Smooth muscle cell (in vitro differentiated cells): ENCODE results near the gene PMS2. TPM values are rescaled to one million over a fixed set of nuclear protein-coding genes. Genes with fewer than 3 reads are reported as not detected.

Experiments
- DNase-seq: peaks from one replicate; lab custom pipeline; 2025; ENCODE audit not compliant: unreplicated experiment; lab: John Stamatoyannopoulos, UW
- H2AFZ ChIP-seq: fragments of 200-600 bp; sonication (generic); 2 replicates; pipeline ENCODE4 v1.6.0; 2016; ENCODE audit warnings: antibody characterized with exemption, low read depth, mild to moderate bottlenecking
- H3F3A ChIP-seq: fragments of 200-600 bp; sonication (generic); 2 replicates; pipeline ENCODE4 v1.6.0; 2017; ENCODE audit warnings: antibody characterized with exemption, low read depth
- H3K27ac ChIP-seq: fragments of 200-600 bp; sonication (generic); 2 replicates; pipeline ENCODE4 v1.5.1; 2016; ENCODE audit warnings: low read depth, mild to moderate bottlenecking
- H3K27me3 ChIP-seq: fragments of 200-600 bp; sonication (generic); 2 replicates; pipeline ENCODE4 v1.6.1; 2016; ENCODE audit warnings: low read depth, mild to moderate bottlenecking
- H3K36me3 ChIP-seq: fragments of 200-600 bp; sonication (generic); 2 replicates; pipeline ENCODE4 v1.5.1; 2016; ENCODE audit warnings: low read depth
- H3K4me1 ChIP-seq: fragments of 200-600 bp; sonication (generic); 2 replicates; pipeline ENCODE4 v1.5.1; 2016; ENCODE audit warnings: low read depth
- H3K4me2 ChIP-seq: fragments of 200-600 bp; sonication (generic); 2 replicates; pipeline ENCODE4 v1.6.0; 2016; ENCODE audit warnings: mild to moderate bottlenecking
- H3K4me3 ChIP-seq: fragments of 200-600 bp; sonication (generic); 2 replicates; pipeline ENCODE4 v1.5.1; 2016; ENCODE audit warnings: mild to moderate bottlenecking
- H3K79me2 ChIP-seq: fragments of 200-600 bp; sonication (generic); 2 replicates; pipeline ENCODE4 v1.6.0; 2016; ENCODE audit warnings: low read depth, mild to moderate bottlenecking
- H3K9ac ChIP-seq: fragments of 200-600 bp; sonication (generic); 2 replicates; pipeline ENCODE4 v1.6.0; 2016; ENCODE audit warnings: low read depth
- H3K9me3 ChIP-seq: fragments of 200-600 bp; sonication (generic); replicated peaks from 2 replicates; pipeline ENCODE4 v1.5.1; 2016; ENCODE audit warnings: low read depth
- H4K20me1 ChIP-seq: fragments of 200-600 bp; sonication (generic); 2 replicates; pipeline ENCODE4 v1.6.0; 2016; ENCODE audit warnings: low read depth
- WGBS: methylation state at CpG from one replicate; pipeline ENCODE4 v1.1.7; 2016; ENCODE audit warnings: low lambda C conversion rate; 5-methylcytosine and 5-hydroxymethylcytosine counted together
- polyA plus RNA-seq: library from polyadenylated mRNA; unstranded; fragments of >200 nt; fragmentation: Nextera tagmentation; extraction: Ambion mirVana; gene quantifications from 2 replicates; pipeline ENCODE4 v1.2.1, GENCODE V29; 2016
- total RNA-seq: library from RNA; depleted of rRNA; stranded (reverse); fragments of >200 nt; gene quantifications from 2 replicates; pipeline ENCODE4 v1.2.3, GENCODE V29; 2014
- TF ChIP-seq, protein P1 (sequence below): fragments of 200-600 bp; sonication (generic); IDR thresholded peaks from 2 replicates; pipeline ENCODE4 v1.5.1; 2017; ENCODE audit warnings: borderline replicate concordance, mild to moderate bottlenecking, antibody characterized with exemption; ENCODE audit not compliant: insufficient read depth, poor library complexity, severe bottlenecking

Gene PMS2
- total and polyA plus RNA-seq, 2 experiments from 2014 or later = 5.4 to 8.8 TPM

DNA sequence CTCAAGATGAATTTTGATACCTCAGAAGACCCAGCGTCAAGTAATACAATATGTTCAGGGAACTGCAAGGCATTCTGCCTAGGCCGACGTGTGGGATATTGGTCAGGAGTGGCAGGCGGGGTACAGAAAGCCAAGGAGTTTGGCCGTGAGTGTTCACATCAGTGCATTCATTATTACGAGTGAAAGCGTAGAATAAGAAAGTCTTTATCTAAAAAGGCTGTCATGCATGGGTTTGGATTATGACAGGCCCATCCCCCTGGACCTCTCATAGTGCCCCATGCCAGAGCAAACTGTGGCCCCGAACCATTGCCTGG, 7.8 kb upstream of the PMS2 start:
- WGBS = 96% methylated on average over 8 of the region's 8 CpGs
- DNase-seq = no peak
- Histone ChIP-seq H4K20me1 (no peaks in the 10 kb centered on the region), H3K4me1 (no peaks in the 10 kb centered on the region), H3K4me3 (no peak overlapping the region), H3K36me3 (peaks cover 9% of the 10 kb centered on the region), H3K9ac (peak overlapping the region; percentile 75), H2AFZ (no peak overlapping the region), H3K9me3 (no peaks in the 10 kb centered on the region), H3K4me2 (no peak overlapping the region), H3K27ac (peak overlapping the region; percentile 82), H3K79me2 (peaks cover 21% of the 10 kb centered on the region), H3F3A (peaks cover 11% of the 10 kb centered on the region), H3K27me3 (no peaks in the 10 kb centered on the region)
- TF ChIP-seq, protein P1, sequence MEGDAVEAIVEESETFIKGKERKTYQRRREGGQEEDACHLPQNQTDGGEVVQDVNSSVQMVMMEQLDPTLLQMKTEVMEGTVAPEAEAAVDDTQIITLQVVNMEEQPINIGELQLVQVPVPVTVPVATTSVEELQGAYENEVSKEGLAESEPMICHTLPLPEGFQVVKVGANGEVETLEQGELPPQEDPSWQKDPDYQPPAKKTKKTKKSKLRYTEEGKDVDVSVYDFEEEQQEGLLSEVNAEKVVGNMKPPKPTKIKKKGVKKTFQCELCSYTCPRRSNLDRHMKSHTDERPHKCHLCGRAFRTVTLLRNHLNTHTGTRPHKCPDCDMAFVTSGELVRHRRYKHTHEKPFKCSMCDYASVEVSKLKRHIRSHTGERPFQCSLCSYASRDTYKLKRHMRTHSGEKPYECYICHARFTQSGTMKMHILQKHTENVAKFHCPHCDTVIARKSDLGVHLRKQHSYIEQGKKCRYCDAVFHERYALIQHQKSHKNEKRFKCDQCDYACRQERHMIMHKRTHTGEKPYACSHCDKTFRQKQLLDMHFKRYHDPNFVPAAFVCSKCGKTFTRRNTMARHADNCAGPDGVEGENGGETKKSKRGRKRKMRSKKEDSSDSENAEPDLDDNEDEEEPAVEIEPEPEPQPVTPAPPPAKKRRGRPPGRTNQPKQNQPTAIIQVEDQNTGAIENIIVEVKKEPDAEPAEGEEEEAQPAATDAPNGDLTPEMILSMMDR = no peak

DNA sequence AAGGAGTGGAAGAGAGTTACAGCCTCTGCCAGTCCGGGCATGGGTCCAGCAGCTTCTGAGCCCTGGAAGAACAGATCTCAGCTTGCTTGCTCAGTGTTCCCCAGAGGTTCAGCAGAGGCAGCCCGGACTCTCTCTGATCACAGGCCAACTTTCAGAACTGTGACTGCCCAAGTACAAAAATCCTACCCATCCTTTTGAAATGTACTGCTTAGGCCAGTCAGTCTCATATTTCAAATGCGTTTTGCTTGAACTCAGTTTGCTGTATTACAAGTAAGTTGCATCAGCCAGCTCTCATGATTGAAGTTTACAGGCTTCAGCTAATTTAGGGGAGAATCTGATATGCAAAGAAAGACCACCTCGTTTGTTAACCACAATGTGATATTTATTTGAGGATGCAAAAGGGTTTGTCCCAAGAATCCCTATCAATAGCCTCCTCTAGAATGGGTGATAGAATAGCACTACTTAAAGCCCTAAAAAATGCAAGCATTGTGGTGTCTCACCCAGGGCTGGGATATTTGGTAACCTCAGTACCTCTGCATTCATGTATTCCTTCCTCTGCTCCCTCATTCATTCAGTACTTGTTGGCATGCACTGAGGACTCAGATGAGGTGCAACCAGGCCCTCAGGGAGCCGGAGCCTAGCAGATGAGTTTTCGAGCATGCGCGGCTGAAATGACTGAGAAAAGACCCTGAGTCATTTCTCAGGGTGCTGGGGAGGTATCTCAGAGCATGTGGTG, 7.2 kb upstream of the PMS2 start:
- Histone ChIP-seq H2AFZ (no peak overlapping the region), H3K4me2 (peak overlapping the region; percentile 36), H3K27ac (peak overlapping the region; percentile 82), H3K9ac (peak overlapping the region; percentile 75), H3K79me2 (peaks cover 24% of the 10 kb centered on the region), H3K9me3 (no peaks in the 10 kb centered on the region), H3F3A (peaks cover 11% of the 10 kb centered on the region), H3K4me3 (no peak overlapping the region), H3K4me1 (no peaks in the 10 kb centered on the region), H4K20me1 (no peaks in the 10 kb centered on the region), H3K27me3 (no peaks in the 10 kb centered on the region), H3K36me3 (peaks cover 6% of the 10 kb centered on the region)
- WGBS = 67% methylated on average over 8 of the region's 8 CpGs
- no peak for DNase-seq
- TF ChIP-seq, protein P1 = no peak

DNA sequence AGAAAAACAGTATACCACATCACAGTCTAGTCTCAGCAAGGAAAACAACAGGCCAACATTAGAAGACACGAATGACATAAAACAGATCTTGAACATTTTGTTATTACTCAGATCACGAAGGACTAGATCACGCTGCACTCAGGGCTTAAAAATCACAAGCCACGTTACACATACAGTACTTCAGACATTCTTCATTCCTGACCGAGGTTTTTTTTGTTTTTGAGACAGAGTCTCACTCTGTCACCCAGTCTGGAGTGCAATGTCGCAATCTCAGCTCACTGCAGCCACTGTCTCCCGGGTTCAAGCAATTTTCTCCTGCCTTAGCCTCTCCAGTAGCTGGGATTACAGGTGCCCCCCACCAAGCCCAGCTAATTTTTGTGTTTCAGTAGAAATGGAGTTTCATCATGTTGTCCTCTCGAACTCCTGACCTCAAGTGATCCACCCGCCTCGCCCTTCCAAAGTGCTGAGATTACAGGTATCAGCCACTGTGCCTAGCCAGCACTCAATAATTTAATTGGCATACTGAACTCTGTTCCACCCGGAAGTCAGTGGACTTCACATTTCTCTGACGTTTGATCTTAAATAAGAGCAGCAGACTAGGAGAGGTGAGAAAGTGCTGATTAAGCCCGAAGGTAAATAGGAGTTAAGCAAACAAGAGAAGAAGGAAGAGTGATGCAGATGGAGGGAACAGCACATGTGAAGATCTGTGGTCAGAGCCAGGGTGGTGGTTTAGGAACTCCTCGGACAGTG, 3.7 kb upstream of the PMS2 start:
- Histone ChIP-seq H4K20me1 (no peaks in the 10 kb centered on the region), H3K4me3 (no peak overlapping the region), H3K36me3 (no peaks in the 10 kb centered on the region), H3K27me3 (no peaks in the 10 kb centered on the region), H3F3A (peaks cover 11% of the 10 kb centered on the region), H3K79me2 (peaks cover 46% of the 10 kb centered on the region), H2AFZ (no peak overlapping the region), H3K9me3 (no peaks in the 10 kb centered on the region), H3K27ac (peak overlapping the region; percentile 79), H3K9ac (no peak overlapping the region), H3K4me1 (peaks cover 3% of the 10 kb centered on the region), H3K4me2 (no peak overlapping the region)
- no peak for DNase-seq
- 74% methylated on average over 14 of the region's 14 CpGs for WGBS
- TF ChIP-seq, protein P1 = no peak
